Activated CD8-positive, alpha-beta memory T cell treated with anti-CD3 and anti-CD28 coated beads for 24 hours (primary cell): Measurements from ENCODE around the gene AKT3.
"Not testable (repeated sequence)": the region's sequence is repeated elsewhere in the genome, so short reads cannot be mapped to it uniquely, and the experiment has no call there.

Experiments
- DNase-seq: peaks from one replicate; pipeline ENCODE4 v3.0.0-alpha.2; 2020

The AKT3 gene

GRCh38 chr1:243772361-243773050, 77.5 kb downstream of the AKT3 start:
- not testable (repeated sequence) for DNase-seq

- no peak for DNase-seq
Measured at GRCh38 chr1:243770860-243771259, 79.2 kb downstream of the AKT3 start.

- no peak for DNase-seq
Measured at GRCh38 chr1:243765676-243766075, 84.4 kb downstream of the AKT3 start.

DNA sequence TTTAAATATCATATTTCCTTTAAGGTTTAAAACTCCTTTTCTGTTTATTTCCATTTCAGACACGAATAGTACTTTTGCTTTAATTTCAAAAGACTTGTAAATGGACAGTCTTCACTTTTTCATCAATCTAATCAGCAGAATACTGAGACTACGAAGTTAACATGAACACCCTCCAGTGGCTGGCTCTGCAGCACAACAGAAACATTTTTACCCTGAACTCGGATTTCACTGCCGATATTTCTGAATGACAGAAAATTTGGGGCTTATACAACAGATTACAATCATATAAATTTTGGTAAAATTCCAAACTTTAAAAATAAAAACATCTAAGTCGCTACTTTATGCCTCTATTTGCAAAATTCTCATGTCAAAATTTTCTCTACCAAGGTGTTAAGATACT, 86.2 kb downstream of the AKT3 start:
- DNase-seq: no peak

- no peak for DNase-seq
Measured at GRCh38 chr1:243758647-243759046, 91.4 kb downstream of the AKT3 start.

- DNase-seq: no peak
Measured at GRCh38 chr1:243756529-243756928, 93.5 kb downstream of the AKT3 start.

DNA sequence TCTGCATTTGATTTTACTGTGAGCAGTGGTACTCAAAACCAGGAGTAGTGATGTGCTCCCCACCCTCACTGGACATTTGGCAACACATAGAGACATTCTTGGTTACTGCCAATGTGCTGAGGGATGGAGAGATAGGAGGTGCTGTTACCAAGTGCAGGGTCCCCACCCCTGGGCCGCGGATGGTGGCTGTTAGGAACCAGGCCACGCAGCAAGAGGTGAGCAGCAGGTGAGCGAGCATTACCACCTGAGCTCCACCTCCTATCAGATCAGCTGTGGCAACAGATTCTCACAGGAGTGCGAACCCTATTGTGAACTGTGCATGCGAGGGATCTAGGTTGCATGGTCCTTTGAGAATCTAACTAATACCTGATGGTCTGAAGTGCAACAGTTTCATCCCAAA, 95.7 kb downstream of the AKT3 start:
- no peak for DNase-seq

GRCh38 chr1:243751506-243751905, 98.5 kb downstream of the AKT3 start:
- DNase-seq: no peak

GRCh38 chr1:243748706-243749283, 101.2 kb downstream of the AKT3 start:
- DNase-seq: no peak

- DNase-seq: no peak
Measured at GRCh38 chr1:243748227-243748626, 101.8 kb downstream of the AKT3 start.

GRCh38 chr1:243746751-243747150, 103.3 kb downstream of the AKT3 start:
- DNase-seq: no peak

DNA sequence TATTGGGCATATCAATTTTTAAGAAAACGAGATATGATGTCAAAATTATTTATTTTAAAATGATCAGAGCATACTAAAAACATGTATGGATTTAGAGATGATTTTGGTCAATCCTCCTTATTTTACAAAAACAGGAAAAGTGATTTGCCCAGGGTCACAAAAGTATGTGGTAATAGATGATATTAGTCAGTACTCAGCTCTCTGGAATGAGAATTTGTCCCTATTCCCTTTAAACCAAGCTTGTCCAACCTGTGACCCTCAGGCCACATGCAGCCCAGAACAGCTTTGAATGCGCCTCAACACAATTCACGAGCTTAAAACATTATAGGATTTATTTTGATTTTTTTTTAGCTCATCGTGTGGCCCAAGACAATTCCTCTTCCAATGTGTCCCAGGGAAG, 104.7 kb downstream of the AKT3 start:
- DNase-seq: no peak

DNA sequence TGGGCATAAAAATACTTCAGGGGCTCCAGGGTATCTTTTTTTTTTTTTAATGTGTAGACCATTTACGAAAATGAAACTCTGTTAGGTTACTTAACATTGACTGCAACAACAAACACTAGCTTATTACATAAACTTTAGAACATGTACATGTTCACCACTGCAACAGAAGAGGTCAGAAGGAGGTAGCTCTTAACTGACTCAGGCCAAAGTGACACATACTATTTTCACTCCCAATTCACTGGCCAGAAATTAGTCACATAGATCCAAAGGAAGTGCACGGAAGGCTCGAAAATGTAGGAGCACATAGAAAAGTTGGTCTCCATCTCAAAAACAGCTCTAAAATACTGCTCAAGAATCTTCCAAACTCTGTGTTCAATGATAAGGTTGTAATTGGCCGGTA, 107.2 kb downstream of the AKT3 start:
- DNase-seq: no peak

GRCh38 chr1:243740255-243740999, 109.6 kb downstream of the AKT3 start:
- no peak for DNase-seq

- no peak for DNase-seq
Measured at GRCh38 chr1:243739335-243740003, 110.6 kb downstream of the AKT3 start.

DNA sequence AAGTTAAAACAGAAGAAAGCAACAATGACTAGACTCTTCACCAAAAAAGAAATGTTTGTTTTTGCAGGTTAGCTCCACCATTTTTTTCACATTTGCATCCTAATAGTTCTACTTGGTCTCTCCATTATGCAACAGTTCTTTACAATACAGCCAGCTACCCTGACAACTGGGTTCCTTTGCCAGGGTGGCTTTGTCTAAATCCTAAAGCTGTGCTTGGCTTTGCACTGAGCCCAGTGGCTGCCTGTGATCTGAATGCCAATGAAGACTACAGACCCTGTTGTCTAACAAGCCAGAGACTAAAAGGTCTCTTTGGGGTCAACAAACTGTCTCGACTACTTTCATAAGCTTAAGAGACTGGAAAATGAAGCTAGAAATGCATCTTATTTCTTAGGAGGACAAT, 112.0 kb downstream of the AKT3 start:
- no peak for DNase-seq

- no peak for DNase-seq
Measured at GRCh38 chr1:243735457-243735856, 114.6 kb downstream of the AKT3 start.

DNA sequence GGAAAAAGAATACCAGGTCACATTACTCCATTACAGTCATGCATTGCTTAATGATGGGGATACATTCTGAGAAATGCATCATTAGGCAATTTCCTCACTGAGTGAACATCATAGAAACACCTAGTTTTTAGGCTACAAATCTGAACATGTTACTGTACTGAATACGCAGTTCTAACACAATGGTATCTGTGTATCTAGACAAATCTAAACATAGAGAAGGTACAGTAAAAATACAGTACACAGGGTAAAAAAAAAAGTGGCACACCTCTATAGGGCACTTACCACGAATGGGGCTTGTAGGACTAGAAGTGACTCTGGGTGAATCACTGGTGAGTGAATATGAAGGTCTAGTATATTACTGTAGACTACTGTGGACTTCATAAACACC, 115.7 kb downstream of the AKT3 start:
- no peak for DNase-seq

- DNase-seq: no peak
Measured at GRCh38 chr1:243733670-243734307, 116.3 kb downstream of the AKT3 start.

DNA sequence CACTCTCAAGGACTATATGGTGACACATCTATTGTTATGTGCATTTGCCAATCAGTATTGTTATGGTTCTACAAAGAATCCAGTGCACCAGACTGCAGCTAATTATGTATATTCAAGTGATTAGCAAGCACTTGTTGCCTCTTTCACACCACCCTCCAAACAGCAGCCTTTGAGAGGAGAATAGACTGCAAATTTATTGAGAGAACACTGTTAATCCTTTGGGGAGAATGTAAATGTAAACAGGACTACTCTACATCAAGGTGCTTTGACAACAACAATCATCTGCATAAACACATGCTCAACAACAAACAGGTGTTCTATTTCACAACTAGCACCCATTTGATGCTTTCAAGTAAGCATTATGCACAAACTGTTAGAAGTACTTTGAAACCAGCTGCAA, 117.4 kb downstream of the AKT3 start:
- no peak for DNase-seq

GRCh38 chr1:243731974-243732625, 117.9 kb downstream of the AKT3 start:
- DNase-seq: no peak

- no peak for DNase-seq
Measured at GRCh38 chr1:243731301-243731891, 118.6 kb downstream of the AKT3 start.
